Testis (tissue), 3 donors: ENCODE results near the gene ABCA4. TPM values are rescaled to one million over a fixed set of nuclear protein-coding genes. Genes with fewer than 3 reads are reported as not detected.

ENCODE experiments used
- DNase-seq: peaks from one replicate; pipeline ENCODE4 v3.0.0-alpha.2; 2019
- H3K27ac ChIP-seq, 2 donors: fragments of 200-600 bp; sonication (generic); one replicate each; pipeline ENCODE4 v1.5.1; 2019
- H3K27me3 ChIP-seq: fragments of 200-600 bp; sonication (generic); one replicate; pipeline ENCODE4 v1.5.1; 2019
- H3K36me3 ChIP-seq: fragments of 200-600 bp; sonication (generic); one replicate; pipeline ENCODE4 v1.5.1; 2017; ENCODE audit warnings: low read depth; ENCODE audit errors: missing control alignments
- H3K4me1 ChIP-seq: fragments of 200-600 bp; sonication (generic); one replicate; pipeline ENCODE4 v1.5.1; 2019
- H3K4me3 ChIP-seq, 2 donors: fragments of 200-600 bp; sonication (generic); one replicate each; pipeline ENCODE4 v1.5.1; 2017 to 2019
- H3K9me3 ChIP-seq: fragments of 200-600 bp; sonication (generic); one replicate; pipeline ENCODE4 v1.5.1; 2017
- CTCF ChIP-seq, 3 experiments: fragments of 450-650 bp in 2 of 3; fragments of 200-600 bp in 1 of 3; sonication (generic) in 1 of 3; IDR thresholded peaks; one replicate each; pipeline ENCODE4 v1.5.1; 2016 to 2019; ENCODE audit warnings: antibody characterized with exemption in 3 of 3, mild to moderate bottlenecking in 2 of 3, moderate library complexity in 1 of 3
- POLR2A ChIP-seq: fragments of 450-650 bp; IDR thresholded peaks from one replicate; pipeline ENCODE4 v1.6.1; 2017; ENCODE audit warnings: antibody characterized with exemption, mild to moderate bottlenecking, moderate library complexity
- WGBS, 2 donors: methylation state at CpG; one replicate each; pipeline ENCODE4 v1.1.5; 2018; 5-methylcytosine and 5-hydroxymethylcytosine counted together
- intact Hi-C: fragments of 100-400 bp; cut with DNase I; formaldehyde crosslinking; loops from one replicate; pipeline ENCODE4 v1.15.1; 2023; ENCODE audit warnings: low total_unique reads
- polyA plus RNA-seq: library from polyadenylated mRNA; stranded (reverse); fragments of 350-450 nt; fragmentation: Illumina TruSeq; extraction: RNeasy Lipid Tissue Mini Kit (QIAGEN cat#74804); gene quantifications from one replicate; pipeline ENCODE4 v1.2.3, GENCODE V29; 2014; ENCODE audit warnings: low read depth, low replicate concordance; ENCODE audit not compliant: insufficient read depth
- total RNA-seq, 2 donors: library from RNA; depleted of rRNA; stranded (reverse); fragments of >200 nt; gene quantifications; one replicate each; pipeline ENCODE4 v1.2.3, GENCODE V29; 2016

The ABCA4 gene
- total and polyA plus RNA-seq, 3 donors from 2014 or later = 1.6 to 1.8 (median 1.8) TPM

GRCh38 chr1:94120570-94120901, 412 bp downstream of the ABCA4 start:
- TF ChIP-seq CTCF (IDR thresholded peaks at IDR 0.05) (no peak), POLR2A (no peak)

DNA sequence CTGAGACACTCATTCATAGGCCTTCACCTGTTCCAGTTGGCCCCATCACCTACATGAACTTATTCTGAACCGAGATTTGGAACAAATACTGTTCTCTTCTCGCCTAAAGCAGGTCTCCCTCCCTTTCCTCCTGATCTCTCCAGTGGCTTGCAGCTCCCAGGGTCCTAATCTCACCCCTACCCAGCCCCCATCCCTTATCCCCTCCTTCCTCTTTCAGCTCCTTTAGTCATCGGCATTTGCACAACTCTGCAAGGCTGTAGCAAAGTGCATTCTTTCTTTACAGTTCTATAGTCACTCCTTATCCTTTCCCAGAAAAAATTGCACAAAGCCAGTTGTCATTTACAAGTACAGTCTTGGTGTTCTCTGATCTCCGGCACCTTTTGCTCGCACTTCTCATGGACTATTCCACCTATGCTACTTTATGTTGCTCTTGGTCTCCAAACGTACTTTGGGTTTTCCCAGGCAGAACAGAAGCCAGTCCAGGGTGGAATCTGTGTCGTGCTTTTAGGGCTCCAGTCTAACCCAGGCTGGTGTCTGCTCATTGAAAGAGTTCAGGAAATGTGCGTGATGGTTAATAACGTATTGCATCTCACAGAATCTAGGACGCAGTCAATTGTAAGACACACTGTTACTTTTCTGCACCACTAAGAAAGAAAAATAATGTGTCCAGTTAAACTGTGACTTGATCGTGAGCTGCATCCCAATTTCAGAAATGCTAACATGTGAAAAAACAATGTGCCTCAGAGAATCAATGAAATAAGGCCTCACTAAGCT, 965 bp downstream of the ABCA4 start:
- Histone ChIP-seq H3K27me3 (no peaks in the 10 kb centered on the region), H3K9me3 (no peaks in the 10 kb centered on the region), H3K36me3 (no peaks in the 10 kb centered on the region), H3K27ac (no peak overlapping the region), H3K4me1 (peaks cover 8% of the 10 kb centered on the region), H3K4me3 (no peak overlapping the region)
- WGBS, 2 donors = 75 to 77% methylated on average over 11 of the region's 11 CpGs
- intact Hi-C loops = no loop called here
- DNase-seq = no peak
- TF ChIP-seq POLR2A (no peak), CTCF (IDR thresholded peaks at IDR 0.05) (no peak)

More at GRCh38 chr1:94120570-94120901, 412 bp downstream of the ABCA4 start:
- Histone ChIP-seq H3K9me3 (no peaks in the 10 kb centered on the region), H3K4me1 (peaks cover 8% of the 10 kb centered on the region), H3K4me3 (no peak overlapping the region), H3K27me3 (no peaks in the 10 kb centered on the region), H3K36me3 (no peaks in the 10 kb centered on the region), H3K27ac (no peak overlapping the region)
- no peak for DNase-seq
- intact Hi-C loops = no loop called here
- WGBS, 2 donors = 59 to 72% methylated on average over 9 of the region's 9 CpGs

DNA sequence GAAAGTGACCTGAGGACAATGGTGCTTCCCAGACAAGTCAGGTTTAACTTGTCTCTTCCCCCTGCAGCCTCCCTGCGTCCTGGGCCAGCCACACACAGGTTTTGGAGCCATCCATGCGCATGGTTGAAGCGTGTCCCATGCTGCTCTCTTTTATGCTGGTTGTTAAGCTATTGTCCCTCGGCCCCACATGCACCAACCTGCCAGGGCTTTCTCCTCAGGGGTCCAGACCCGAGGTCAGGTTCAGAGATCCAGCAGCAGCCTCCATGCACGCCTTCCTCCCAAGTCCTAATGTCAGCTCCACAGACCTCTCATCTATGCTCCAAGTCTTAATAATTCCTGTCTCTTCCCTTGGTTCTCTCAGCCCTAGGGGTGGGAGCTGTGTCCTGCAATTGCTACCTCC, 1.6 kb downstream of the ABCA4 start:
- no peaks in the 10 kb centered on the region for H3K9me3 ChIP-seq
- intact Hi-C loops = no loop called here
- WGBS, 2 donors = 93 to 97% methylated on average over 6 of the region's 6 CpGs

GRCh38 chr1:94118471-94118870, 2.5 kb downstream of the ABCA4 start:
- DNase-seq = no peak
- no peak overlapping the region for H3K4me3 ChIP-seq
- peaks cover 8% of the 10 kb centered on the region for H3K4me1 ChIP-seq
- 90 to 95% methylated on average over 5 to 7 of the region's 7 CpGs for WGBS, 2 donors
- no peaks in the 10 kb centered on the region for H3K36me3 ChIP-seq
- intact Hi-C loops = no loop called here
- TF ChIP-seq CTCF (IDR thresholded peaks at IDR 0.05) (no peak), POLR2A (no peak)
- no peak overlapping the region for H3K27ac ChIP-seq
- no peaks in the 10 kb centered on the region for H3K9me3 ChIP-seq
- H3K27me3 ChIP-seq = no peaks in the 10 kb centered on the region

More for the DNA sequence above, 1.6 kb downstream of the ABCA4 start:
- TF ChIP-seq CTCF (IDR thresholded peaks at IDR 0.05) (no peak), POLR2A (no peak)
- DNase-seq = no peak
- Histone ChIP-seq H3K4me3 (no peak overlapping the region), H3K4me1 (peaks cover 8% of the 10 kb centered on the region), H3K36me3 (no peaks in the 10 kb centered on the region), H3K27ac (no peak overlapping the region), H3K27me3 (no peaks in the 10 kb centered on the region)

- peaks cover 8% of the 10 kb centered on the region for H3K4me1 ChIP-seq
- 82 to 85% methylated on average over 7 of the region's 7 CpGs for WGBS, 2 donors
- H3K27ac ChIP-seq = no peak overlapping the region
- H3K4me3 ChIP-seq = no peak overlapping the region
- no peak for DNase-seq
- no peak for TF ChIP-seq CTCF (IDR thresholded peaks at IDR 0.05)
- no peak for TF ChIP-seq POLR2A
- H3K36me3 ChIP-seq = no peaks in the 10 kb centered on the region
- H3K27me3 ChIP-seq = no peaks in the 10 kb centered on the region
- H3K9me3 ChIP-seq = no peaks in the 10 kb centered on the region
- intact Hi-C loops = no loop called here
Observed at GRCh38 chr1:94118013-94118412, 2.9 kb downstream of the ABCA4 start.
